B cell (primary cell): ENCODE data around the gene TRIM50.

Experiments used
- EZH2 ChIP-seq: IDR thresholded peaks from 2 replicates; pipeline ENCODE4 v1.6.1; 2012; ENCODE audit warnings: borderline replicate concordance, low read depth, mild to moderate bottlenecking, moderate library complexity, low read length; ENCODE audit not compliant: insufficient read depth, poor library complexity, severe bottlenecking
- TF ChIP-seq, protein P1 (sequence below): fragments of 200-600 bp; IDR thresholded peaks from one replicate; pipeline ENCODE4 v1.8.0; 2022; ENCODE audit warnings: antibody characterized with exemption, mild to moderate bottlenecking

- TF ChIP-seq, protein P1, sequence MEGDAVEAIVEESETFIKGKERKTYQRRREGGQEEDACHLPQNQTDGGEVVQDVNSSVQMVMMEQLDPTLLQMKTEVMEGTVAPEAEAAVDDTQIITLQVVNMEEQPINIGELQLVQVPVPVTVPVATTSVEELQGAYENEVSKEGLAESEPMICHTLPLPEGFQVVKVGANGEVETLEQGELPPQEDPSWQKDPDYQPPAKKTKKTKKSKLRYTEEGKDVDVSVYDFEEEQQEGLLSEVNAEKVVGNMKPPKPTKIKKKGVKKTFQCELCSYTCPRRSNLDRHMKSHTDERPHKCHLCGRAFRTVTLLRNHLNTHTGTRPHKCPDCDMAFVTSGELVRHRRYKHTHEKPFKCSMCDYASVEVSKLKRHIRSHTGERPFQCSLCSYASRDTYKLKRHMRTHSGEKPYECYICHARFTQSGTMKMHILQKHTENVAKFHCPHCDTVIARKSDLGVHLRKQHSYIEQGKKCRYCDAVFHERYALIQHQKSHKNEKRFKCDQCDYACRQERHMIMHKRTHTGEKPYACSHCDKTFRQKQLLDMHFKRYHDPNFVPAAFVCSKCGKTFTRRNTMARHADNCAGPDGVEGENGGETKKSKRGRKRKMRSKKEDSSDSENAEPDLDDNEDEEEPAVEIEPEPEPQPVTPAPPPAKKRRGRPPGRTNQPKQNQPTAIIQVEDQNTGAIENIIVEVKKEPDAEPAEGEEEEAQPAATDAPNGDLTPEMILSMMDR = no peak
- no peak for TF ChIP-seq EZH2
These were observed 39.1 kb upstream of the TRIM50 start for GRCh38 chr7:73366990-73367389.
